ENCODE results near the gene ZNF697.

DNA sequence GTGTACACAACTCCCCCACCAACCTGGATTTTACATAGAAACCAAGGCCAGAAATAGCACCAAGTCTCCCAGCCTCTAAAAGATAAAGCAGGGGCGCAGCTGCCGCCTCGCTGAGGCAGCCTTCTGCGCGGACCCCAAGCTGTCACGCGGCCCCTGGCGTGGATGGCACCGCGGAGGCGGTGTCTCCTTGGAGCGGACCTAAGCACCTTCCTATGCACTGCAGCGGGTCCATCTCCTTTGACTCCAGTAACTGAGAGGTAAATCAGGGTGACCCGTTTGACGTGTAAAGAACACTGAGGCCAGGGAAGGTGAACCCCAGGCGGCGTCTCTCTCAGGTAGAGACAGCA lies 17.0 kb downstream of the ZNF697 start:
- TF ChIP-seq, protein P1, sequence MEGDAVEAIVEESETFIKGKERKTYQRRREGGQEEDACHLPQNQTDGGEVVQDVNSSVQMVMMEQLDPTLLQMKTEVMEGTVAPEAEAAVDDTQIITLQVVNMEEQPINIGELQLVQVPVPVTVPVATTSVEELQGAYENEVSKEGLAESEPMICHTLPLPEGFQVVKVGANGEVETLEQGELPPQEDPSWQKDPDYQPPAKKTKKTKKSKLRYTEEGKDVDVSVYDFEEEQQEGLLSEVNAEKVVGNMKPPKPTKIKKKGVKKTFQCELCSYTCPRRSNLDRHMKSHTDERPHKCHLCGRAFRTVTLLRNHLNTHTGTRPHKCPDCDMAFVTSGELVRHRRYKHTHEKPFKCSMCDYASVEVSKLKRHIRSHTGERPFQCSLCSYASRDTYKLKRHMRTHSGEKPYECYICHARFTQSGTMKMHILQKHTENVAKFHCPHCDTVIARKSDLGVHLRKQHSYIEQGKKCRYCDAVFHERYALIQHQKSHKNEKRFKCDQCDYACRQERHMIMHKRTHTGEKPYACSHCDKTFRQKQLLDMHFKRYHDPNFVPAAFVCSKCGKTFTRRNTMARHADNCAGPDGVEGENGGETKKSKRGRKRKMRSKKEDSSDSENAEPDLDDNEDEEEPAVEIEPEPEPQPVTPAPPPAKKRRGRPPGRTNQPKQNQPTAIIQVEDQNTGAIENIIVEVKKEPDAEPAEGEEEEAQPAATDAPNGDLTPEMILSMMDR (IDR thresholded peaks at IDR 0.05) = no peak
- TF ChIP-seq POLR2A (IDR thresholded peaks at IDR 0.05) = no peak
- no peak for TF ChIP-seq EP300 (IDR thresholded peaks at IDR 0.05)
